Inflammatory macrophage treated with lipopolysaccharide for 4 hours (primary cell): ENCODE data around the gene BGN.
A peak's percentile ranks its signal among the peaks of the same experiment; 100 is the strongest.

Experiments used
- DNase-seq: peaks from one replicate; pipeline ENCODE4 v3.0.0-alpha.2; 2020

The BGN gene

GRCh38 chrX:153462291-153462690 is 32.5 kb upstream of the BGN start:
- DNase-seq, result no peak

- no peak for DNase-seq
Measured at GRCh38 chrX:153463031-153463430, 31.7 kb upstream of the BGN start.

- no peak for DNase-seq
Measured at GRCh38 chrX:153463556-153463955, 31.2 kb upstream of the BGN start.

- DNase-seq, result no peak
Measured at GRCh38 chrX:153464116-153464515, 30.7 kb upstream of the BGN start.

GRCh38 chrX:153465691-153466380 is 28.9 kb upstream of the BGN start:
- no peak for DNase-seq

GRCh38 chrX:153468008-153468580 is 26.7 kb upstream of the BGN start:
- DNase-seq, result no peak

- peak; percentile 25 for DNase-seq
Measured at GRCh38 chrX:153469811-153470410, 24.9 kb upstream of the BGN start.

GRCh38 chrX:153470411-153471363 is 24.1 kb upstream of the BGN start, which contains the start of gene HAUS7:
TSS of gene HAUS7 (minus strand) at chrX:153470576. CDS start at chrX:153470557, 19 bp downstream.
- DNase-seq, result peak; percentile 85

- DNase-seq, result no peak
Measured at GRCh38 chrX:153471663-153472280, 23.0 kb upstream of the BGN start.

GRCh38 chrX:153473126-153473525 is 21.7 kb upstream of the BGN start:
- no peak for DNase-seq

GRCh38 chrX:153474266-153474665 is 20.5 kb upstream of the BGN start:
- DNase-seq, result no peak

- DNase-seq, result peak; percentile 2
Measured at GRCh38 chrX:153474718-153475117, 20.1 kb upstream of the BGN start.

- DNase-seq, result no peak
Measured at GRCh38 chrX:153475271-153475670, 19.5 kb upstream of the BGN start.

GRCh38 chrX:153475751-153476281 is 19.0 kb upstream of the BGN start:
- DNase-seq, result no peak

- DNase-seq, result no peak
Measured at GRCh38 chrX:153476666-153477363, 18.0 kb upstream of the BGN start.

- no peak for DNase-seq
Measured at GRCh38 chrX:153477364-153477857, 17.4 kb upstream of the BGN start.

- DNase-seq, result no peak
Measured at GRCh38 chrX:153477901-153478300, 16.9 kb upstream of the BGN start.

- DNase-seq, result no peak
Measured at GRCh38 chrX:153478746-153479145, 16.0 kb upstream of the BGN start.

GRCh38 chrX:153481043-153481442 is 13.7 kb upstream of the BGN start:
- DNase-seq, result no peak

GRCh38 chrX:153482376-153483015 is 12.3 kb upstream of the BGN start:
- DNase-seq, result no peak
